ENCODE measurements around the gene TAS2R46.

Gene TAS2R46

GRCh38 chr12:11075642-11076041, 13.5 kb upstream of the TAS2R46 start:
- H3K79me2 ChIP-seq = no peaks in the 10 kb centered on the region
- H2AFZ ChIP-seq = no peak overlapping the region
- no peaks in the 10 kb centered on the region for H3K36me3 ChIP-seq (ENCODE audit: control insufficient read depth, insufficient read depth, low read length)
- H3K4me3 ChIP-seq (ENCODE audit: low read depth, low read length) = no peak overlapping the region
- H3K9me3 ChIP-seq (ENCODE audit: control insufficient read depth, low read length) = no peaks in the 10 kb centered on the region
- H3K9ac ChIP-seq = no peak overlapping the region
- no peak overlapping the region for H3K4me2 ChIP-seq (ENCODE audit: low read length)
- H3K4me1 ChIP-seq = no peaks in the 10 kb centered on the region
- H3K27ac ChIP-seq = no peak overlapping the region
- TF ChIP-seq, protein P1, sequence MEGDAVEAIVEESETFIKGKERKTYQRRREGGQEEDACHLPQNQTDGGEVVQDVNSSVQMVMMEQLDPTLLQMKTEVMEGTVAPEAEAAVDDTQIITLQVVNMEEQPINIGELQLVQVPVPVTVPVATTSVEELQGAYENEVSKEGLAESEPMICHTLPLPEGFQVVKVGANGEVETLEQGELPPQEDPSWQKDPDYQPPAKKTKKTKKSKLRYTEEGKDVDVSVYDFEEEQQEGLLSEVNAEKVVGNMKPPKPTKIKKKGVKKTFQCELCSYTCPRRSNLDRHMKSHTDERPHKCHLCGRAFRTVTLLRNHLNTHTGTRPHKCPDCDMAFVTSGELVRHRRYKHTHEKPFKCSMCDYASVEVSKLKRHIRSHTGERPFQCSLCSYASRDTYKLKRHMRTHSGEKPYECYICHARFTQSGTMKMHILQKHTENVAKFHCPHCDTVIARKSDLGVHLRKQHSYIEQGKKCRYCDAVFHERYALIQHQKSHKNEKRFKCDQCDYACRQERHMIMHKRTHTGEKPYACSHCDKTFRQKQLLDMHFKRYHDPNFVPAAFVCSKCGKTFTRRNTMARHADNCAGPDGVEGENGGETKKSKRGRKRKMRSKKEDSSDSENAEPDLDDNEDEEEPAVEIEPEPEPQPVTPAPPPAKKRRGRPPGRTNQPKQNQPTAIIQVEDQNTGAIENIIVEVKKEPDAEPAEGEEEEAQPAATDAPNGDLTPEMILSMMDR (IDR thresholded peaks at IDR 0.05) = no peak
- H3K27me3 ChIP-seq (ENCODE audit: control insufficient read depth, insufficient read depth, low read length) = no peaks in the 10 kb centered on the region

GRCh38 chr12:11071414-11071813, 9.3 kb upstream of the TAS2R46 start:
- H3K79me2 ChIP-seq = no peaks in the 10 kb centered on the region
- no peaks in the 10 kb centered on the region for H3K36me3 ChIP-seq (ENCODE audit: control insufficient read depth, insufficient read depth, low read length)
- no peak overlapping the region for H3K4me3 ChIP-seq (ENCODE audit: low read depth, low read length)
- H3K27ac ChIP-seq = no peak overlapping the region
- H3K27me3 ChIP-seq (ENCODE audit: control insufficient read depth, insufficient read depth, low read length) = no peaks in the 10 kb centered on the region
- no peaks in the 10 kb centered on the region for H3K9me3 ChIP-seq (ENCODE audit: control insufficient read depth, low read length)
- H2AFZ ChIP-seq = no peak overlapping the region
- no peak overlapping the region for H3K9ac ChIP-seq
- H3K4me2 ChIP-seq (ENCODE audit: low read length) = no peak overlapping the region
- no peaks in the 10 kb centered on the region for H3K4me1 ChIP-seq
- TF ChIP-seq, protein P1 (IDR thresholded peaks at IDR 0.05) = no peak

DNA sequence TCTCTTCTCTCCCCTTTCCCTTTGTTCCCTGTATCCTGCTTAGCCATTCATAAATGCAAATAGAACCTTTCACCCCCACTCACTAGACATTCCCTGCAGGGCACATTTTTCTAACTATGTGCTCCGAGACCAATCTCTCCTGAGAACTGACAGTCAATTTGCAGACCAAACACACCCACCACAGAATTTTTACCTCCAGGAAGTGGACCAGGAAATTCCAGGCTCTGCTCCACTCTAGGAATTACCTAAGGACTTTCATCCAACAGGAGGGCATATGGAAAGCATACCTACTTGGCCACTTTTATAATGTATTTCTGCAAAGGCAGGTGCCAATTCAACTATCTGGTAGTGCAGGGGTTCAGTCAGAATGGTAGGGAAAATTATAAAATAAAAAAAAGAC, 8.9 kb upstream of the TAS2R46 start:
- no peaks in the 10 kb centered on the region for H3K79me2 ChIP-seq
- H3K4me1 ChIP-seq = no peaks in the 10 kb centered on the region
- H2AFZ ChIP-seq = no peak overlapping the region
- no peaks in the 10 kb centered on the region for H3K36me3 ChIP-seq (ENCODE audit: control insufficient read depth, insufficient read depth, low read length)
- H3K27ac ChIP-seq = no peak overlapping the region
- H3K4me3 ChIP-seq (ENCODE audit: low read depth, low read length) = no peak overlapping the region
- no peak overlapping the region for H3K9ac ChIP-seq
- TF ChIP-seq, protein P1 (IDR thresholded peaks at IDR 0.05) = no peak
- no peak overlapping the region for H3K4me2 ChIP-seq (ENCODE audit: low read length)
- H3K9me3 ChIP-seq (ENCODE audit: control insufficient read depth, low read length) = no peaks in the 10 kb centered on the region
- H3K27me3 ChIP-seq (ENCODE audit: control insufficient read depth, insufficient read depth, low read length) = no peaks in the 10 kb centered on the region

- no peaks in the 10 kb centered on the region for H3K36me3 ChIP-seq (ENCODE audit: control insufficient read depth, insufficient read depth, low read length)
- H3K4me2 ChIP-seq (ENCODE audit: low read length) = no peak overlapping the region
- H3K27ac ChIP-seq = no peak overlapping the region
- no peaks in the 10 kb centered on the region for H3K79me2 ChIP-seq
- H3K9ac ChIP-seq = no peak overlapping the region
- H3K27me3 ChIP-seq (ENCODE audit: control insufficient read depth, insufficient read depth, low read length) = no peaks in the 10 kb centered on the region
- H2AFZ ChIP-seq = no peak overlapping the region
- H3K4me3 ChIP-seq (ENCODE audit: low read depth, low read length) = no peak overlapping the region
- H3K4me1 ChIP-seq = no peaks in the 10 kb centered on the region
- no peaks in the 10 kb centered on the region for H3K9me3 ChIP-seq (ENCODE audit: control insufficient read depth, low read length)
- TF ChIP-seq, protein P1 (IDR thresholded peaks at IDR 0.05) = no peak
Observed at GRCh38 chr12:11069854-11070365, 7.8 kb upstream of the TAS2R46 start.

GRCh38 chr12:11067514-11067913, 5.4 kb upstream of the TAS2R46 start:
- Histone ChIP-seq H3K79me2 (peaks cover 2% of the 10 kb centered on the region), H3K9me3 (ENCODE audit: control insufficient read depth, low read length) (no peaks in the 10 kb centered on the region), H3K4me2 (ENCODE audit: low read length) (no peak overlapping the region), H3K27me3 (ENCODE audit: control insufficient read depth, insufficient read depth, low read length) (no peaks in the 10 kb centered on the region), H3K4me3 (ENCODE audit: low read depth, low read length) (no peak overlapping the region), H3K4me1 (no peaks in the 10 kb centered on the region), H3K9ac (no peak overlapping the region), H3K36me3 (ENCODE audit: control insufficient read depth, insufficient read depth, low read length) (no peaks in the 10 kb centered on the region), H2AFZ (no peak overlapping the region), H3K27ac (no peak overlapping the region)
- TF ChIP-seq, protein P1 (IDR thresholded peaks at IDR 0.05) = no peak
